Fibroblast of villous mesenchyme (primary cell): ENCODE data around the gene ABCC4. TPM values are rescaled to one million over a fixed set of nuclear protein-coding genes. Genes with fewer than 3 reads are reported as not detected.

ENCODE experiments used
- DNase-seq: peaks from one replicate; pipeline ENCODE4 v3.0.0-alpha.2; 2010; ENCODE audit warnings: low read depth
- H3K4me3 ChIP-seq: 2 replicates; pipeline ENCODE4 v1.5.1; 2011; ENCODE audit warnings: low read depth, mild to moderate bottlenecking, low read length
- total RNA-seq: library from RNA; depleted of rRNA; stranded (reverse); fragments of >200 nt; gene quantifications from 2 replicates; pipeline ENCODE4 v1.2.3, GENCODE V29; 2012
- TF ChIP-seq, protein P1 (sequence below): IDR thresholded peaks from 2 replicates; pipeline ENCODE4 v1.5.1; 2012; ENCODE audit warnings: low read depth, mild to moderate bottlenecking, low read length; ENCODE audit not compliant: insufficient read depth

Gene ABCC4
- total RNA-seq, 1 donor = 56.6 TPM

DNA sequence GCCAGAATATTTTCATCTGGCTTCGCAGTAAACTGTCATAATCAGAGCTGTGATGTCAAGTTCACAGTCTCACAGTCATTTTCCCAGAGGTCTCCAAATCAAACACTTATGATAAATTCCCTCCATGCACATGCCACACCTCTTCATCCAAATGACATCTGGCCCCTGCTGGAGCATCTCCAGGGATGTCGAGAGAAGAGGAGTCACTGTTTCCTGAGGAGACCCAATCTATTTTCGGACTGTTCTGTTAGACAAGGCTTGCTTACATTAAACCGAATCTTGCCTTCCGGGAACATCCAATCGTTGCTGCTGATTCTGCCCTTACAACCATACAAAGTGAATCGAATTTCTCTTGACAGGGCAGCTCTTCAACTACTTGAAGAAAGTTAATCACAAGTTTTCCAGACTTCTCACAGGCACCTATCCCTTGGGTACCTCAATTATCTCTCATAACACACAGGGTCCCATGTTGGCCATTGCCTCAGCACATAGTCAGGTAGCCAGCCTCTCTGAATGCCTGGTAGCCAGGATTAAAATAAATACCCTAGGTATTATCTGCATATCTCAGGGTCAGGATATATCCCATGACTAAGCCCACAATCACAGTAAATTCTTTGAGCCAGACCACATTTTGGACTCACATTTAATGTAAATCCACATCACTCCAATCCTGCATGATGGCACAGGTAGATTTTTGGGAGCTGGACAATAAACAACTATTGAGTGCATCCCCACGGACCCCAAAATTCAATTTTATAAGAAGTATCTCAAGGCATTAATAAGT, 182.5 kb downstream of the ABCC4 start:
- TF ChIP-seq, protein P1, sequence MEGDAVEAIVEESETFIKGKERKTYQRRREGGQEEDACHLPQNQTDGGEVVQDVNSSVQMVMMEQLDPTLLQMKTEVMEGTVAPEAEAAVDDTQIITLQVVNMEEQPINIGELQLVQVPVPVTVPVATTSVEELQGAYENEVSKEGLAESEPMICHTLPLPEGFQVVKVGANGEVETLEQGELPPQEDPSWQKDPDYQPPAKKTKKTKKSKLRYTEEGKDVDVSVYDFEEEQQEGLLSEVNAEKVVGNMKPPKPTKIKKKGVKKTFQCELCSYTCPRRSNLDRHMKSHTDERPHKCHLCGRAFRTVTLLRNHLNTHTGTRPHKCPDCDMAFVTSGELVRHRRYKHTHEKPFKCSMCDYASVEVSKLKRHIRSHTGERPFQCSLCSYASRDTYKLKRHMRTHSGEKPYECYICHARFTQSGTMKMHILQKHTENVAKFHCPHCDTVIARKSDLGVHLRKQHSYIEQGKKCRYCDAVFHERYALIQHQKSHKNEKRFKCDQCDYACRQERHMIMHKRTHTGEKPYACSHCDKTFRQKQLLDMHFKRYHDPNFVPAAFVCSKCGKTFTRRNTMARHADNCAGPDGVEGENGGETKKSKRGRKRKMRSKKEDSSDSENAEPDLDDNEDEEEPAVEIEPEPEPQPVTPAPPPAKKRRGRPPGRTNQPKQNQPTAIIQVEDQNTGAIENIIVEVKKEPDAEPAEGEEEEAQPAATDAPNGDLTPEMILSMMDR = no peak
- H3K4me3 ChIP-seq = no peak overlapping the region
- DNase-seq = no peak

DNA sequence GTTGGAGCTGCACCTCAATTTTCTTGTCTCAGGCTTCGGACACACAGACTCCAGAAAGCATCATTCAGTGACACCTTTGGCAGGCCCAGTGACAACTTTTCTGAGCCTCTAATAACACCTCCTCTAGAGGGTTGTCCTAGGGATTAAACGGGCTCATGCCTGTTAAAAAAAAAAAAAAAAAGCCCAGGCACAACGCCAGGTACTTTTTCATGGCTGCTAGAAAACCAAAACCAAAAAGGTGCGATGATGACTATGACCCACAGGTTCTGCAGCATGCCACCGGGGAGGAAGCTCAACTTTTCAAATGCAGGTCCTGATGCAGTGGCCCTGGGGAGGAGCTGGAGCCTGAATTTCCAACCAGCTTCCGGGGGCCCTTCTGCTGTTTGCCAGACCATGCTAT, 184.2 kb downstream of the ABCC4 start:
- no peak overlapping the region for H3K4me3 ChIP-seq
- TF ChIP-seq, protein P1 = no peak

DNA sequence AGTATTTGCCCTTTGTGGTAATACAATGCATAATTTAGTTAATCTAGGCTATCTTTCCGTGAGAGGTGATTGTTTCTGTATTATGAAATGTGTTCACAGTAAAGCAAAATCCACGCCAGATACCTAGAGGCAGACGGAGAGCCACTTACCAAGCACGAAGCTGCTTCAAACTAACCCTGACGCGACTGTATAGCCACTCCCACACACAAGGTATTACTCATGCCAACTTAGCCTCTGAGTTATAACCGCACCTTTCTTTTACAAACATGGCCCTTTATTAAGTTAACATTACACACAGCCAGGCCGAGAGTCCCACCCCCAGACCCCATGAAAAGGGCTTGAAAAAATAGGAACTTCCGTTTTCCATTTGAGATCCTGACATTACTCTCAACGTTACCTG, 185.7 kb downstream of the ABCC4 start:
- DNase-seq = no peak
- H3K4me3 ChIP-seq = no peak overlapping the region
- TF ChIP-seq, protein P1 = no peak

More for the DNA sequence above, 184.2 kb downstream of the ABCC4 start:
- no peak for DNase-seq

DNA sequence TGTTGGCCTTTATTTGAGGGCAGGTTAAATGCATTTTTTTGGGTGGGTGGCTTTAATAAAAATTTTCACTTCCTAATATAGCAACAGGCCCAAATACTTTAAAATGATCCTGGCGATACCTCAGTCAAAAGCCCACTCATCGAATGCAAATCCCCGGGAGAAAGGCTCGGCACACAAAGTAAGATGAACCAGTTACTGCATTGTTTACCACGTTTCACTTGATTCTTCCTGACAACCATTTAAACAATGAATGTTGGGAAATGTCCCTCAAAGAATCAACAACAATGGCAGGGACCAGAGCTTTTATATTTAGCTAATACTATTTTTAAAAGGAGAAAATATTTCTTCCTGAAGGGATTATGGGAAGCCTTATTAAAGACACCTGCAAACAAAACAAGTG, 187.7 kb downstream of the ABCC4 start:
- H3K4me3 ChIP-seq = no peak overlapping the region
- DNase-seq = no peak
- TF ChIP-seq, protein P1 = no peak

DNA sequence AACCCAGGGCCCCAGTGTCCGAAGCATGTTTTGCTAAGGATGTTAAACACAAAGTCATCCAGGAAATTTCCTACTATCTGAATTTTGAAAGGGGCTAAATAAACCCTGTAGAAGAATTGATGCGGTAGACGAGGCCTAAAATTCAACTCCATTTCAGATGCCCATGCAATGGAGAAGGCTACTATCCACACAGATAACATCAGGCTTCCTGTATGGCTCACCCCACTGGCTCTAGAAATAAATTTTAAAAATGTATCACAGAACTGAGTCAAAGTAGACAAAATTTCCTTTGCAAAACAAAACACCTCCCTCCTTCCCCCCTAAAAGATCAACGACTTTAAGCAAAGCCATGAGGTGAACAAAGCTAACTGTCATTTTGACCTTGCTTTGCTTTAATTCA, 188.4 kb downstream of the ABCC4 start:
- TF ChIP-seq, protein P1 = no peak
- no peak overlapping the region for H3K4me3 ChIP-seq
- DNase-seq = no peak

DNA sequence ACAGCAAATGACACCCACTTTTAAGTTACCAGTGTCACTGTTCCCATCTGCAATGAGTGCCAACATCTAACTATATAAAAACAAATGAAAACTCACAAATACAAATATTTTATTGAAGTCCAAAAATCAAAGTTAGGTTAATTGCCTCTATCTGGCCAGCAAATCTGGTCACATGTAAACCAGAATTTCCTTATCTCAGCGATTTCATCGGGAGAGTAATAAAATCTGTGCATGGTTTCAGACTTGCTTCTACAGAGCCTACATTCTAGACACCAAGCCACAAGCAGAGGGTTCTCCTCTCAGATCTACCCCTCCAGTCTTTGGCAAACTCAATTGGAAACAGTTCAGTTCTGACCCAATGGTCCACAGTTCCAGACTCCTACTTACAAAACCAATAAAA, 189.6 kb downstream of the ABCC4 start:
- no peak for DNase-seq
- TF ChIP-seq, protein P1 = no peak
- H3K4me3 ChIP-seq = no peak overlapping the region

DNA sequence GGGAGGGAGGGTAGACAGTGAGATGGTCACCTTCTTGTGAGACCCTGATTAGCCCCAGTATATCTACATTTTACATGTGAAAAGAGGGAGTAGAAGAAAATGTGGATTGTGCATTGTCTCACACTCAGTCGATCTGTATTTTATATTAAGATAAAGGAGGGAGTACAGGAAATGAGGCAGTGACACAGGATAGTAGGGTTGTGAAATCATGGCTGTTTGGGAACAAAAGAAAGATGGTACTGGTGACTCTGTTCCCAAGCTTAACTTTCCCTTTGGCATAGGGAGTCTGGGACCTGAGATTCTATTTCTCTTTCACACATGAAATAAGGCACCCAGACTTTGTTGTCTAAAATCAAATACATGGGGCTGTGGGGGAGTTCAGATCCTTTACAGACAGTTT, 194.7 kb downstream of the ABCC4 start:
- TF ChIP-seq, protein P1 = no peak
- no peak for DNase-seq
- H3K4me3 ChIP-seq = no peak overlapping the region
